ENCODE results near the gene GOSR1.
"Not testable (repeated sequence)": the region's sequence is repeated elsewhere in the genome, so short reads cannot be mapped to it uniquely, and the experiment has no call there.

DNA sequence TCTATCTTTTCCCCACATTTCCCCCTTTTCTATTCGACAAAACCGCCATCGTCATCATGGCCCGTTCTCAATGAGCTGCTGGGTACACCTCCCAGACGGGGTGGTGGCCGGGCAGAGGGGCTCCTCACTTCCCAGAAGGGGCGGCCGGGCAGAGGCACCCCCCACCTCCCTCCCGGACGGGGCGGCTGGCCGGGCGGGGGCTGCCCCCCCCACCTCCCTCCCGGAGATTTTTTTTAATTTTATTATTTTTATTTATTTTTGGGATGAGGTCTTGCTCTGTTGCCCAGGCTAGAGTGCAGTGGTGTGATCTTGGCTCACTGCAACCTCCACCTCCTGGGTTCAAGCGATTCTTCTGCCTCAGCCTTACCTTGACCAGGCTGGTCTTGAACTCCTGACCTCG is 59.6 kb downstream of the GOSR1 start:
- not testable (repeated sequence) for TF ChIP-seq POLR2A, POLR2AphosphoS5, TAF1 (IDR thresholded peaks at IDR 0.05; ENCODE audit: low read depth, low read length)
